Measurements from ENCODE around the gene ASCC3.

ASCC3 gene, protein sequence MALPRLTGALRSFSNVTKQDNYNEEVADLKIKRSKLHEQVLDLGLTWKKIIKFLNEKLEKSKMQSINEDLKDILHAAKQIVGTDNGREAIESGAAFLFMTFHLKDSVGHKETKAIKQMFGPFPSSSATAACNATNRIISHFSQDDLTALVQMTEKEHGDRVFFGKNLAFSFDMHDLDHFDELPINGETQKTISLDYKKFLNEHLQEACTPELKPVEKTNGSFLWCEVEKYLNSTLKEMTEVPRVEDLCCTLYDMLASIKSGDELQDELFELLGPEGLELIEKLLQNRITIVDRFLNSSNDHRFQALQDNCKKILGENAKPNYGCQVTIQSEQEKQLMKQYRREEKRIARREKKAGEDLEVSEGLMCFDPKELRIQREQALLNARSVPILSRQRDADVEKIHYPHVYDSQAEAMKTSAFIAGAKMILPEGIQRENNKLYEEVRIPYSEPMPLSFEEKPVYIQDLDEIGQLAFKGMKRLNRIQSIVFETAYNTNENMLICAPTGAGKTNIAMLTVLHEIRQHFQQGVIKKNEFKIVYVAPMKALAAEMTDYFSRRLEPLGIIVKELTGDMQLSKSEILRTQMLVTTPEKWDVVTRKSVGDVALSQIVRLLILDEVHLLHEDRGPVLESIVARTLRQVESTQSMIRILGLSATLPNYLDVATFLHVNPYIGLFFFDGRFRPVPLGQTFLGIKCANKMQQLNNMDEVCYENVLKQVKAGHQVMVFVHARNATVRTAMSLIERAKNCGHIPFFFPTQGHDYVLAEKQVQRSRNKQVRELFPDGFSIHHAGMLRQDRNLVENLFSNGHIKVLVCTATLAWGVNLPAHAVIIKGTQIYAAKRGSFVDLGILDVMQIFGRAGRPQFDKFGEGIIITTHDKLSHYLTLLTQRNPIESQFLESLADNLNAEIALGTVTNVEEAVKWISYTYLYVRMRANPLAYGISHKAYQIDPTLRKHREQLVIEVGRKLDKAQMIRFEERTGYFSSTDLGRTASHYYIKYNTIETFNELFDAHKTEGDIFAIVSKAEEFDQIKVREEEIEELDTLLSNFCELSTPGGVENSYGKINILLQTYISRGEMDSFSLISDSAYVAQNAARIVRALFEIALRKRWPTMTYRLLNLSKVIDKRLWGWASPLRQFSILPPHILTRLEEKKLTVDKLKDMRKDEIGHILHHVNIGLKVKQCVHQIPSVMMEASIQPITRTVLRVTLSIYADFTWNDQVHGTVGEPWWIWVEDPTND (N-terminal part only)

DNA sequence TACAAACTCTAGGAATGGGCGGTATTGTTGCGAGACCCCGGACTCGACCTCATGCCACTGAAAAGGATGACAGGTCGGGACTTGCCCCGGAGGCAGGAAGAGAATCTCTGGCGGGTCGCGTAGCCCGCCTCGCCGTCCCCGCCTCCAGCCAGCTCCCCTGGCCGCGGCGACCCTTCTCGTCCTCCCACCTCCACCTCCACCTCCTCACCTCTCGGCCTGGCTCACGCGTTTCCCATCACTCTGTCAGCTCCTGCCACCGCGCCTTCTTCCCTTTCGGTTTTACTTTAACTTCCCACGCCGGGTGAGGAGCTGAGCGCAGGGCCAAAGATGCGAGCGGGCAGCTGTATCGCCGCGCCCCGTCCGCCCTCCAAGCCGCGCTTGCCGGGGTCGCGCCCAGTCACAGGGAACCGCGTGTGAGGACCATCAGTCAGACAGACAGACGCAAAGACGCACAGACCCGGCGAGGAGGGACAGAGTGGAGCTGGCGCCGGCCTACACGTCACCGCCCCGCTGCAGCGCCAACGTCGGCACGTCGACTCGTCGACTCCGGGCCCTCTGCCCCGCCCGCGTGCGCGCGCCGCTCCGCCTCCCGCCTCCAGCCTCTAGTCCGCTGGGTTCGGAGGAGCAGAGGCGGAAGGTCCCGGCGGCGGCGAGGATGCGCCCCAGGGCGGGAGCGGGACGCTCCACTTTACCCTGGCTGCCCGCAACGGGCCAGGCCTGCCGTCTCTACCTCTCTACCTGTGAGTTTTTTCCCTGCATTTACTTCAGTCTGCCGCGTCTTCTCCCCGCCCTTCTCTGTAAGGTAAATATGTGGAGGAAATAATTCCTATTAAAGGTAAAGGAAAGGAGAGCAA is at the start of gene ASCC3:
Gene ASCC3, minus strand, starts transcription at position 477 of the 854 bp plus-strand sequence. CDS start 13,332 bp downstream, outside the sequence.
- peak; percentile 80 for DNase-seq (ENCODE audit: extremely low spot score, insufficient read length, low read depth)
- peak; percentile 94 for FAIRE-seq

DNA sequence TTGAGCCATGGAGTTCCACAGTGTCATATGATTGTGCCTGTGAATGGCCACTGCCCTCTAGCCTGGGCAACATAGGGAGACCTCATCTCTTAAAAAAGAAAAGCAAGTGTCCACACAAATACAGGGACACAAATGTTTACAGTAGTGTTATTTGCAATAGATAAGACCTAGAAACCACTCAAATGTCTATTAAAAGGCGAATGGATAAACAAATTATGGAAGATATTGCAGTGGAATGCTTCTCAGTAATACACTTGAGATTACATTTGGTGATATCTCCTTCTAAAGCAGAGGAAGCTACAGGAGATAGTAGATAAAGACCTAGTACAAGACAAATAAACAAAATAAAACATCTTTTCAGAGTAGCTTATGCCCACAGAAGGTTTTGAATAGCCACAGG is 44.6 kb upstream of the ASCC3 start:
- no peak for DNase-seq (ENCODE audit: extremely low spot score, insufficient read length, low read depth)
- FAIRE-seq: no peak

- DNase-seq (ENCODE audit: extremely low spot score, insufficient read length, low read depth) (no peak), FAIRE-seq (no peak)
These were observed 43.6 kb upstream of the ASCC3 start for GRCh38 chr6:100924534-100925227.

DNA sequence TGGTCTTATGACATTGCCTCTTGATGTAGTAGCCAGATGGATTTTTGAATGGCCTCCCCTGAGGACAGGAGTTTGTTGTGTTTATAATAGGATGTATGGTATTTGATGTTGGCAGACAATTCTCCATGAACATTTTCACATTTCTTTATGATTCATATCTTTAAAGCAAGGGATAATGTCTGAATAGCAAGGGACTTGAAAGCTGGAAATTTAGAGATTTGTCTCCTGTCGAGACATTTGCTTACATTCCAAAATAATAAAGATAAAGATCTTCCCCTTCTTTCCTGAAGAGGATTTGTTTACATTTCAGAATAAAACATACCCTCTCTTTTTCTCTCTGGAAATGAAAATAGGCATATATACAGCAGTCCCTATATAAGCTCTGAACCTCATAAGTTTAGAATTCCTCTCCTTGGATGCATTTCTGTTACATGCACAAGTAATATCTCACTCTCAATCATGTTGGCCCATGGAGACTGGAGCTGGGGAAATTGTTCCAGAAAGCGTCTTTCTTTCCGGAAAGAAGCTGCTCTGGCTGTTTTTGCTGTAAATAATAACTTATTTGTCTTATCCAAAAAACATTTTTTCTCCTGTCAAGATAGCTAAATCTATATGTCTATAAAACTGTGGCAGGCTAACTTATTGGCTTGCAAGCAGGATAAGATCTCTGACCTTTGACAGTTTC is 42.5 kb upstream of the ASCC3 start:
- FAIRE-seq (no peak), DNase-seq (ENCODE audit: extremely low spot score, insufficient read length, low read depth) (no peak)

DNA sequence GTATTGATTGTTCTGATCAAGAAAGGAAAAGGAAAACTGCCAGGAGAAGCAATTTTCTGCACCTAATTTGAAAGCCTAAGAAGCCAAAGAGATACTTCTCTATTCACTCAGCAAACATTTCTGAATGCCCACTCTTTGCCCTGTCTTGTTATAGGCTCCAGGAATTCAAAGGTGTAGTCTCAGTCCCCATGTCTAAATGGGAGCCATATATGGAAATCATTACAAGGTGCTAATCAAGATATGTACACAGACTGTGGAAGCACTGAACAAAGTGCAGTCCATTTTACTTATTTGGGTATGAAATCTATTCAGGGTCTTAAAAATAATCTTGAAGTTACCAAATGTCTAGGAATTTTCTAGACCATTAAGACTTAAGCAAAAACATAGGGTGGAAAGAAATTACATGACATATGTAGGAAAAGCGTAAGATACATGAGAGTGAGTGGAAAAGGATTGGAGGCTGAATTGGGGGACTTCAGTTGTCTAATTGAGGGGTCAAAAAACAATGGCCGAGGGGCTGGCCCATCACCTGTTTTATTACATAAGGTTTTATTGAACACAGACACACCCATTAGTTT is 39.0 kb upstream of the ASCC3 start:
- no peak for DNase-seq (ENCODE audit: extremely low spot score, insufficient read length, low read depth)
- no peak for FAIRE-seq

DNA sequence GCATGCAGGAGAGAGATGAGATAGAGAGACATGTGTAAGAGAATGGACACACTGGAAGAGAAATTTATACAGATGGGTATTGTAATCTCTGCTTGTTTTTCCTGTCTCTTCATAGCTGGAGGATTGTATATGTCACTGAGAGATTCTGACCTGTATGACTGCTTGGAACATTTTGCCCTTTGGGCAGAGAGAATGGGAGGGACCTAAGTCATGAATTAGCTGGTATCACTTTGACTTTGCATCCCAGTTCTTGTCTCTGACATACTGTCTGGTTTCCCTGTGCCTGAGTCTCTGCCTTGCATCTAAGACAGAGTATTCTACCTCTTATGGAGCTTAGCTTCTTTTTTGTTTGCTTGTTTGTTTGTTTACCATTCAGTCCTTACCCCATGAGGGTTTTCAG is 37.0 kb upstream of the ASCC3 start:
- no peak for FAIRE-seq
- no peak for DNase-seq (ENCODE audit: extremely low spot score, insufficient read length, low read depth)

DNA sequence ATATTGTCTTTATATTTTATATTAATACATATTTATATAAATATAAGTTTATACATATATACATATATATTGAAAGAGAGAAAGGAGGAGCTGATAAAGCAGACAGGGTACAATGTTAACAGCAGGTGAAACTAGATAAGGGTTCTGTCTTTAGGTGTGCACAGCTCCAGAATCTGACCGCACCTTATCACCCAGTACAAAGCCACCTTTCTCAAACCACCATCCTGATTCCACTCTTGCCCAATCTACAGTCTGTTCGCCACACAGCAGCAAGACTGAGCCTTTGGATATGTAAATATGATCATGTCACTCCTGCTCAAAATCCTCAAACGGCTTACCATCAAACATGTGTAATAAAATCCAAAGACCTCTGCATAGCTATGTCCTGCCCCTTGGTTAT is 34.7 kb upstream of the ASCC3 start:
- FAIRE-seq: no peak
- DNase-seq (ENCODE audit: extremely low spot score, insufficient read length, low read depth): no peak

- DNase-seq (ENCODE audit: extremely low spot score, insufficient read length, low read depth): no peak
- FAIRE-seq: no peak
These were observed 32.5 kb upstream of the ASCC3 start for GRCh38 chr6:100913400-100914276.

GRCh38 chr6:100906325-100906724 is 25.2 kb upstream of the ASCC3 start:
- no peak for FAIRE-seq
- no peak for DNase-seq (ENCODE audit: extremely low spot score, insufficient read length, low read depth)

- DNase-seq (ENCODE audit: extremely low spot score, insufficient read length, low read depth) (no peak), FAIRE-seq (no peak)
These were observed 23.9 kb upstream of the ASCC3 start for GRCh38 chr6:100905067-100905466.

DNA sequence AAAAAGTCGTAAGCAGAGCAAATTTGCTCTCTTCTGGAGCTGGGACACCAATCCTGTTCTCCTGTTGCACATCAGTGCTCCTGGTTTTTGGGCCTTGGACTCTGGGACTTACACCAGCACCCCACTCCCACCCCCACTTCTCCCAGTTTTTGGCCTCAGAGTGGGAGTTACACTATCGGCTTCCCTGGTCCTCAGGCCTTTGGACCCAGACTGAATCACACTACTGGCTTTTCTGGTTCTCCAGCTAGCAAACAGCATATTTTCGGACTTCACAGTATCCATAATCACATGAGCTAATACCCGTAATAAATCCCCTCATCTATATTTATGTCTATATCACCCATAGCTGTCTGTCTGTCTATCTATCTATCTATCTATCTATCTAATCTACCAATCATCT is 23.2 kb upstream of the ASCC3 start:
- DNase-seq (ENCODE audit: extremely low spot score, insufficient read length, low read depth) (no peak), FAIRE-seq (no peak)

DNA sequence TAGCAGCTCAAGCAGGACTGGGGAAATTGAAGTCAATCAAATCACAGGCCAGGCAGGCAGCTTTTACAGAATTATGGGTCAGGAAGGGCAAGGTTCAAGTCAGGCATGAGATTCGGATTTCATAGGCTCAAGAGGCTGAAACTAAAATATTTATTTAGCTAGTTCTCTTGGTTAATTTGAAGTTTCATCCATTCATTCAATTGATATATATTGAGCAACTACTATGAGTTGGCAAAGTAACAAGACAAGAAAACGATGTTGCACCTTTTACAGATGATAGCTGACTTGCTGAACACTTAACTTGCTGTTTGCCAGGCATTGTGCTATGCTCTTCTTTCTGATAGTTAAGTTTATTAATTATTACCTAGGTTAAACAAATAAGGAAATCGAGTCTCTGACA is 20.5 kb upstream of the ASCC3 start:
- FAIRE-seq (no peak), DNase-seq (ENCODE audit: extremely low spot score, insufficient read length, low read depth) (no peak)

- DNase-seq (ENCODE audit: extremely low spot score, insufficient read length, low read depth) (no peak), FAIRE-seq (no peak)
These were observed 18.1 kb upstream of the ASCC3 start for GRCh38 chr6:100899202-100899601.

DNA sequence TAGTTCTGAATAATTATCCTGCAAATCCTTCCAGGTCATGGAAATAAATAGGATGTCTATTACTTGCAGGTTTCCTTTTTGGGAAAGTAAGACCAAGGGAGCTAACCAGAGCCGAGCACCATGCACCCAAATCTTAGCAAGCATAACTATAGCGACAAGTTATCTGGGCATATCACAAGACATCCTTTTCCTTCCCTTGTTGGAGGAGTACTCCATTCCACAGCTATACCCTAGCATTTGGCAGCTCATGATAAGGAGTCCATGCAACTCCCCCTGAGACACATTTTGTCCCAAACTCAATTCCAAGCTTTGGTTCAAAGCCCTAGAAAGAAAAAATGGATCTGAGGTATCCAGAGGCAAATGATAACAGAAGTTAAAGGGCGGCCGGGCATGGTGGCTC is 16.5 kb upstream of the ASCC3 start:
- FAIRE-seq (no peak), DNase-seq (ENCODE audit: extremely low spot score, insufficient read length, low read depth) (no peak)

DNA sequence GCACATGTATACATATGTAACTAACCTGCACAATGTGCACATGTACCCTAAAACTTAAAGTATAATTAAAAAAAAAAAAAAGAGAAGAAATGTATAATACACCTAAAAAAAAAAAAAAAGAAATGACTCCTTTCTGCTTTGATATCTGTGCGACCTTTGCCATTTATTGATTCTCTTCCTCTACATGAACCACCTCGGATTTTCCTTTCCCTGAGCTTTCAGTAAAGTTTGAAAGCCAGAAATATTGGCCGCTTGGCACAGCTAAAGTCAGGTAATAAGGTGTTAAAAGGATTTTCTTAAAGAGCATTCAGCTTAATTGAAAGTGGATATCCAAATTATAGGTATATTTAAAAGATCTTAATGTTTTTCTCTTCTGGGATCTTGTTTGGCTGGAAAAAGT is 12.6 kb upstream of the ASCC3 start:
- no peak for DNase-seq (ENCODE audit: extremely low spot score, insufficient read length, low read depth)
- no peak for FAIRE-seq

DNA sequence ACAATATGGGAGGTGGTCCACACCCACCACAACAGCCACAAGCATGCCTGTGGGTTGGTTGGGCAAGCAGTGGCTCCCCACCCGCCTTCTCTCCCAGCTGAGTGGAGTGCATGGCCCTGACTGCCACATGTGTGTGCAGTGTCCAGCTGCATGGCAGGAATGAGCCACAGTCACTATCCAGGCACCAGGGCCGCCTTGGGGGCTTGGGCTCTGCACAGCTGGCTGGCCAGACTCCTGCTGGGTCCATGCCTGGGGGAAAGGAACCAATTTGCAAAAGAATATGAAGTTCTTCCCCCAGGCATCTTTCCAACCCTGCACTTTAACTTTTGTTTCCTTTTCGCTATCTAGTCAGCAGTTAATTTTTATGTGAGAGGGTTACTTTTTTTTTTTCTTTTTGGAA is 11.6 kb upstream of the ASCC3 start:
- DNase-seq (ENCODE audit: extremely low spot score, insufficient read length, low read depth) (no peak), FAIRE-seq (no peak)

DNA sequence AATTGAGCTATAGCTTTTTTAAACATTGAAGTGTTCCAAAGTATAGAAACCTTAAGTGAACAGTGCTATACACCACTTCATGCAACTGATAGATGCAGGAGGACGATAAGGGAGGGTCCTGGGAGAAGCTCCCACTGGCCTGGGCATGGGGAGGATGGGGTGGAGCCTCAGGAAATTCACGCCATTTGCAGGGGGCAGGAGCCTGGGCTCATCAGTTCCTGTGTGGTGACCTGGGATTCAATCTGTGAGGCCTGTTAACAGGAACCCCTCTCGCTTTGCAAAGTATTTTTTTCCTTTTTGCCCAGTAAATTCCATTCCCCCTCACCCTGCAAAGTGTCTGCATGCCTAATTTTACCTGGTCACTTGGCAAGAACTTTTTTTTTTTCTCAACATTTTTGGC is 11.0 kb upstream of the ASCC3 start:
- FAIRE-seq (no peak), DNase-seq (ENCODE audit: extremely low spot score, insufficient read length, low read depth) (no peak)
